PC-3 (cell line): ENCODE results near the gene TACO1. TPM values are rescaled to one million over a fixed set of nuclear protein-coding genes. Genes with fewer than 3 reads are reported as not detected.

Experiments used
- ATAC-seq: fragments of 200-7000 bp; cut with Tn5 transposase; 2 replicates; pipeline ENCODE4 v1.9.1; 2020; ENCODE audit warnings: mild to moderate bottlenecking, moderate library complexity
- BruUV-seq: library from RNA; stranded (reverse); fragments of 400-500 nt; replicated peaks from 2 replicates; lab custom pipeline; 2021; lab: Mats Ljungman, UMichigan
- CTCF ChIA-PET: fragments of 300-600 bp; sonication (Branson Sonifier 250); formaldehyde crosslinking; loops from one replicate; lab custom pipeline; 2022; ENCODE audit warnings: antibody characterized with exemption; lab: Charles Lee
- POLR2A ChIA-PET: fragments of 300-600 bp; sonication (Branson Sonifier 250); formaldehyde crosslinking; loops from one replicate; lab custom pipeline; 2022; ENCODE audit warnings: antibody characterized with exemption; ENCODE audit not compliant: unreplicated experiment; lab: Charles Lee
- DNase-seq: peaks from one replicate; pipeline ENCODE4 v3.0.0-alpha.2; 2015
- H2AFZ ChIP-seq: fragments of 300-600 bp; sonication (generic); 2 replicates; pipeline ENCODE4 v1.6.0; 2016; ENCODE audit warnings: antibody characterized with exemption, low read length
- H3F3A ChIP-seq: fragments of 300-600 bp; sonication (generic); one replicate; pipeline ENCODE4 v1.6.0; 2017; ENCODE audit warnings: antibody characterized with exemption, low read length, control low read depth, mild to moderate bottlenecking; ENCODE audit not compliant: unreplicated experiment
- H3K27ac ChIP-seq: fragments of 300-600 bp; sonication (generic); 2 replicates; pipeline ENCODE4 v1.5.1; 2016; ENCODE audit warnings: mild to moderate bottlenecking, low read length
- H3K27me3 ChIP-seq: fragments of 300-600 bp; sonication (generic); 2 replicates; pipeline ENCODE4 v1.6.1; 2016; ENCODE audit warnings: low read length, mixed read lengths
- H3K36me3 ChIP-seq: fragments of 300-600 bp; sonication (generic); 2 replicates; pipeline ENCODE4 v1.6.1; 2016; ENCODE audit warnings: low read depth, mixed run types, low read length, mixed read lengths
- H3K4me1 ChIP-seq: fragments of 300-600 bp; sonication (generic); 2 replicates; pipeline ENCODE4 v1.5.1; 2016; ENCODE audit warnings: low read length; ENCODE audit not compliant: insufficient read depth
- H3K4me2 ChIP-seq: fragments of 300-600 bp; sonication (generic); 2 replicates; pipeline ENCODE4 v1.6.0; 2016; ENCODE audit warnings: low read length
- H3K4me3 ChIP-seq: fragments of 300-600 bp; sonication (generic); 2 replicates; pipeline ENCODE4 v1.5.1; 2016; ENCODE audit warnings: mild to moderate bottlenecking, low read length, mixed read lengths
- H3K79me2 ChIP-seq: fragments of 300-600 bp; sonication (generic); 2 replicates; pipeline ENCODE4 v1.6.1; 2017; ENCODE audit warnings: low read length, mixed read lengths
- H3K9ac ChIP-seq: fragments of 300-600 bp; sonication (generic); 2 replicates; pipeline ENCODE4 v1.6.0; 2016; ENCODE audit warnings: mild to moderate bottlenecking, low read length
- H3K9me2 ChIP-seq: fragments of 300-600 bp; sonication (generic); replicated peaks from 2 replicates; pipeline ENCODE4 v1.6.1; 2016; ENCODE audit warnings: mixed run types, low read length, mixed read lengths
- H3K9me3 ChIP-seq: fragments of 300-600 bp; sonication (generic); 2 replicates; pipeline ENCODE4 v1.6.1; 2016; ENCODE audit warnings: low read length, mixed read lengths
- H4K20me1 ChIP-seq: fragments of 300-600 bp; sonication (generic); 2 replicates; pipeline ENCODE4 v1.6.1; 2016; ENCODE audit warnings: low read length, mixed read lengths
- EZH2 ChIP-seq: fragments of 300-600 bp; sonication (generic); IDR thresholded peaks from one replicate; pipeline ENCODE4 v1.6.1; 2017; ENCODE audit warnings: antibody characterized with exemption, mild to moderate bottlenecking, low read length; ENCODE audit not compliant: unreplicated experiment
- EZH2phosphoT487 ChIP-seq: fragments of 300-600 bp; sonication (generic); IDR thresholded peaks from 2 replicates; pipeline ENCODE4 v1.6.1; 2018; ENCODE audit warnings: mild to moderate bottlenecking, antibody characterized with exemption, low read length, borderline replicate concordance
- intact Hi-C: fragments of 100-400 bp; cut with micrococcal nuclease; formaldehyde crosslinking; loops from 2 replicates; pipeline ENCODE4 v1.9.0; 2023
- total RNA-seq: library from RNA; depleted of rRNA; stranded (reverse); fragments of >200 nt; gene quantifications from 2 replicates; pipeline ENCODE4 v1.2.3, GENCODE V29; 2014
- TF ChIP-seq, protein P1 (sequence below): fragments of 300-600 bp; sonication (generic); conservative IDR thresholded peaks from 2 replicates; pipeline ENCODE4 v1.5.1; 2017; ENCODE audit warnings: antibody characterized with exemption, low read depth, mild to moderate bottlenecking, low read length

TACO1 gene
- total RNA-seq, 1 experiment from 2014 or later = 47.9 TPM

DNA sequence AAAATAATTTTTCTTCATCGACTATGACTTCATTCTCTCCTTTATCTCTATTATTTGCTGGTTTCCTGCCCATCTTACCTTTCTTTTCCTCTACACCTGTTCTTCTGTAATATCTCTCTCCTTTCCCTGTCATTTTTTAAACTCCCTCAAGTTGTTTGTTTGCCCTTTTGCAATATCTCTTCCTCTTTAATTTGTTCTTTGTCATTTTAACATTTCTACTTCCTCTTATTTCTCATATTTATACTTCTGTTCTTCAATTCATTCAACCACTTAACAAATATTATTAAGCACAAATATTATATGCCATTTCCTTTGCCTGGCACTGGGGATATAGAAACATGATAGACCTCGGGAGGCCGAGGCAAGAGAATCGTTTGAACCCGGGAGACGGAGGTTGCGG, 44.2 kb downstream of the TACO1 start:
- Histone ChIP-seq H3K79me2 (no peaks in the 10 kb centered on the region), H3K36me3 (no peaks in the 10 kb centered on the region), H3K27ac (no peak overlapping the region), H4K20me1 (no peaks in the 10 kb centered on the region), H2AFZ (no peak overlapping the region), H3K27me3 (no peaks in the 10 kb centered on the region), H3K4me3 (no peak overlapping the region), H3K9me2 (no peaks in the 10 kb centered on the region), H3K4me1 (peaks cover 14% of the 10 kb centered on the region), H3K9me3 (no peaks in the 10 kb centered on the region), H3K9ac (no peak overlapping the region), H3F3A (no peaks in the 10 kb centered on the region), H3K4me2 (no peak overlapping the region)
- no peak for ATAC-seq
- no peak for DNase-seq
- ChIA-PET POLR2A (no interaction called here), CTCF (no interaction called here)
- no TSS peak for BruUV-seq
- TF ChIP-seq, protein P1, sequence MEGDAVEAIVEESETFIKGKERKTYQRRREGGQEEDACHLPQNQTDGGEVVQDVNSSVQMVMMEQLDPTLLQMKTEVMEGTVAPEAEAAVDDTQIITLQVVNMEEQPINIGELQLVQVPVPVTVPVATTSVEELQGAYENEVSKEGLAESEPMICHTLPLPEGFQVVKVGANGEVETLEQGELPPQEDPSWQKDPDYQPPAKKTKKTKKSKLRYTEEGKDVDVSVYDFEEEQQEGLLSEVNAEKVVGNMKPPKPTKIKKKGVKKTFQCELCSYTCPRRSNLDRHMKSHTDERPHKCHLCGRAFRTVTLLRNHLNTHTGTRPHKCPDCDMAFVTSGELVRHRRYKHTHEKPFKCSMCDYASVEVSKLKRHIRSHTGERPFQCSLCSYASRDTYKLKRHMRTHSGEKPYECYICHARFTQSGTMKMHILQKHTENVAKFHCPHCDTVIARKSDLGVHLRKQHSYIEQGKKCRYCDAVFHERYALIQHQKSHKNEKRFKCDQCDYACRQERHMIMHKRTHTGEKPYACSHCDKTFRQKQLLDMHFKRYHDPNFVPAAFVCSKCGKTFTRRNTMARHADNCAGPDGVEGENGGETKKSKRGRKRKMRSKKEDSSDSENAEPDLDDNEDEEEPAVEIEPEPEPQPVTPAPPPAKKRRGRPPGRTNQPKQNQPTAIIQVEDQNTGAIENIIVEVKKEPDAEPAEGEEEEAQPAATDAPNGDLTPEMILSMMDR = no peak
- TF ChIP-seq EZH2phosphoT487 (no peak), EZH2 (no peak)
- intact Hi-C loops = no loop called here

DNA sequence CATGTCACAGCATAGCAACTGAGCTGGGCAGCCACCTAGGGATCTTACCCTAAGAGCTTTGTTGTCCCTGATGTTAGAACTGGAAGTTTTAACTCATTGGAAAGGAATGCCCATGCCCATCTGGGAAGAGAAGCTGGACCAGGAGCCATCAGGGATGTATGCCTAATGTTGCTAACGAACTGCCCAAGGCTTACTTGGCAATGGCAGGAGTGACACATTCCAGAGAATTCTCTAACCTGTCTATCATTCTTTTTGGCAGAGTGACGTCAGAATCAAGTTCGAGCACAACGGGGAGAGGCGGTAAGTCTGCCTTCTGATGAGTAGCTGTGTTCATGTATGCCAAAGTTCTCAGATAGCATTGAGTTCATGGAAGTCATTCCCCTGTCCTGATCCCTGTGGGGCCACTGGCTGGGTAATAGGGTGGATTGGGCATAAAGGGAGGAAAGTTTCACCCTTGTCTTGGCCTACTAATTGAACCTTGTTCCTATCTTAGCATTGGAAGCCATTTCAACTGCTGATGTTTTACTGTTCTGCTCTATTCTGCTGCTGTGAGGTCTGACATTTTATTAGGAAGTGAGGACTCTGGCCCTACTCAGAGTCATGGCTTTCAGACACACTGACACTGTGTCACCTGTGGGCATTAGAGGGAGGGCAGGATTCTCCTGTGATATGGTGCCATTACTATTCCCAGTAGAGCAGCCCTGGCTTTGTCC, 45.2 kb downstream of the TACO1 start:
- no peak overlapping the region for H3K27ac ChIP-seq
- no peaks in the 10 kb centered on the region for H4K20me1 ChIP-seq
- ATAC-seq = no peak

DNA sequence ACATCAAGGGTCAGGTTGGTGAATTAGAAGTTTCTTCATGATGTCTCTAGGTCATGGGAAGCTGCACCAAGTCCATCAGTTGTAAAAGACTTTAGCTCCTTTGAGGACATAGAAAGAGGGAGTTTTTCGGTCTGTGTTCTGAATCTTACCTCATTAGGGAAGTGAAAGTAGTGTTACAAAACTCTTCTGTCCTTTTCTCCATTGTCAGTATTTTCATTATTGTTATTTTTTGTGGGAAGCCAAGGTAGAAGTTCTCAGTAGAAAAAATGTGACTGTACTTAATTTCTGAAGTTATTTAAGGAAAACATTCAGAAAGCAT, 45.8 kb downstream of the TACO1 start:
- H3K9me3 ChIP-seq = no peaks in the 10 kb centered on the region
- POLR2A ChIA-PET = no interaction called here
- H3F3A ChIP-seq = no peaks in the 10 kb centered on the region
- DNase-seq (no peak), ATAC-seq (no peak)
- H3K9ac ChIP-seq = no peak overlapping the region
- intact Hi-C loops = no loop called here
- no peaks in the 10 kb centered on the region for H3K79me2 ChIP-seq
- CTCF ChIA-PET = no interaction called here
- H4K20me1 ChIP-seq = no peaks in the 10 kb centered on the region
- H3K4me1 ChIP-seq = peaks cover 14% of the 10 kb centered on the region
- no peaks in the 10 kb centered on the region for H3K27me3 ChIP-seq
- no peak overlapping the region for H3K4me2 ChIP-seq
- no peaks in the 10 kb centered on the region for H3K9me2 ChIP-seq
- H2AFZ ChIP-seq = no peak overlapping the region
- no peaks in the 10 kb centered on the region for H3K36me3 ChIP-seq
- no peak overlapping the region for H3K27ac ChIP-seq
- TF ChIP-seq EZH2 (no peak), EZH2phosphoT487 (no peak)
- TF ChIP-seq, protein P1 = no peak
- no TSS peak for BruUV-seq
- no peak overlapping the region for H3K4me3 ChIP-seq

More for the DNA sequence above, 45.2 kb downstream of the TACO1 start:
- TF ChIP-seq EZH2phosphoT487 = no peak
- TF ChIP-seq EZH2 = no peak
- TF ChIP-seq, protein P1 = no peak
- Histone ChIP-seq H3K9me2 (no peaks in the 10 kb centered on the region), H3K9ac (no peak overlapping the region), H3K79me2 (no peaks in the 10 kb centered on the region), H3K4me3 (no peak overlapping the region), H3K4me2 (no peak overlapping the region), H3K27me3 (no peaks in the 10 kb centered on the region), H3K4me1 (peaks cover 14% of the 10 kb centered on the region), H3K36me3 (no peaks in the 10 kb centered on the region), H3F3A (no peaks in the 10 kb centered on the region), H3K9me3 (no peaks in the 10 kb centered on the region), H2AFZ (no peak overlapping the region)
- BruUV-seq = no TSS peak
- CTCF ChIA-PET = no interaction called here
- intact Hi-C loops = no loop called here
- no peak for DNase-seq
- POLR2A ChIA-PET = interaction anchor here (0.6 kb wide), 1 partner anchor 75 kb away, joined by 5 read pairs; no protein-coding TSS in a partner anchor
